Mesenchymal stem cell (in vitro differentiated cells and primary cell): ENCODE data around the gene LAIR2.

Experiments
- DNase-seq: peaks from one replicate; pipeline ENCODE4 v3.0.0-alpha.2; 2013
- H2AFZ ChIP-seq: one replicate; pipeline ENCODE4 v1.6.1; 2013; ENCODE audit warnings: low read depth, mild to moderate bottlenecking, control low read depth, inconsistent platforms, low read length, moderate library complexity
- H2AK5ac ChIP-seq: 2 replicates; pipeline ENCODE4 v1.6.1; 2013; ENCODE audit warnings: low read length, moderate library complexity, mild to moderate bottlenecking, inconsistent platforms; ENCODE audit not compliant: severe bottlenecking
- H2BK120ac ChIP-seq: one replicate; pipeline ENCODE4 v1.6.1; 2013; ENCODE audit warnings: low read depth, mild to moderate bottlenecking, inconsistent platforms, low read length, moderate library complexity
- H2BK12ac ChIP-seq, 2 experiments: one replicate each; pipeline ENCODE4 v1.6.1; 2013; ENCODE audit warnings: inconsistent platforms in 2 of 2, low read length in 2 of 2, mild to moderate bottlenecking in 2 of 2, moderate library complexity in 2 of 2, control low read depth in 1 of 2
- H2BK15ac ChIP-seq: one replicate; pipeline ENCODE4 v1.6.1; 2013; ENCODE audit warnings: mild to moderate bottlenecking, low read depth, inconsistent platforms; ENCODE audit not compliant: poor library complexity, severe bottlenecking
- H2BK5ac ChIP-seq: 2 replicates; pipeline ENCODE4 v1.6.1; 2013; ENCODE audit warnings: low read depth, mild to moderate bottlenecking, low read length, control low read depth, inconsistent platforms; ENCODE audit not compliant: poor library complexity, severe bottlenecking
- H3K14ac ChIP-seq, 2 experiments: one replicate each; pipeline ENCODE4 v1.6.1; 2013; ENCODE audit warnings: inconsistent platforms in 2 of 2, low read length in 2 of 2, control low read depth in 1 of 2, mild to moderate bottlenecking in 1 of 2, moderate library complexity in 1 of 2
- H3K18ac ChIP-seq, 2 experiments: one replicate each; pipeline ENCODE4 v1.6.1; 2013; ENCODE audit warnings: inconsistent platforms in 2 of 2, low read length in 2 of 2, control low read depth in 1 of 2, low read depth in 1 of 2, mild to moderate bottlenecking in 1 of 2
- H3K23ac ChIP-seq, 2 experiments: one replicate each; pipeline ENCODE4 v1.6.1; 2013; ENCODE audit warnings: inconsistent platforms in 2 of 2, low read length in 2 of 2, mild to moderate bottlenecking in 2 of 2, moderate library complexity in 2 of 2, control low read depth in 1 of 2
- H3K27ac ChIP-seq: 2 replicates; pipeline ENCODE4 v1.5.1; 2013; ENCODE audit warnings: mild to moderate bottlenecking, moderate library complexity, low read length, control low read depth, inconsistent platforms; ENCODE audit not compliant: poor library complexity, severe bottlenecking
- H3K27me3 ChIP-seq, 2 experiments: 2 replicates each; pipeline versions ENCODE4 v1.6.1 to v1.7.0; 2013; ENCODE audit warnings: low read length in 2 of 2, mild to moderate bottlenecking in 2 of 2, moderate library complexity in 2 of 2, control low read depth in 1 of 2, inconsistent platforms in 1 of 2; ENCODE audit not compliant: control insufficient read depth in 1 of 2, insufficient read depth in 1 of 2
- H3K36me3 ChIP-seq, 2 experiments: 2 replicates each; pipeline versions ENCODE4 v1.6.1 to v1.7.0; 2013; ENCODE audit warnings: low read length in 2 of 2, control low read depth in 1 of 2, inconsistent platforms in 1 of 2, low read depth in 1 of 2, mild to moderate bottlenecking in 1 of 2; ENCODE audit not compliant: insufficient read depth in 2 of 2, control insufficient read depth in 1 of 2
- H3K4ac ChIP-seq, 2 experiments: one replicate each; pipeline ENCODE4 v1.6.1; 2013; ENCODE audit warnings: inconsistent platforms in 2 of 2, low read length in 2 of 2, mild to moderate bottlenecking in 2 of 2, moderate library complexity in 2 of 2, control low read depth in 1 of 2, low read depth in 1 of 2
- H3K4me1 ChIP-seq: 2 replicates; pipeline ENCODE4 v1.6.1; 2013; ENCODE audit warnings: low read depth, low read length, control low read depth; ENCODE audit not compliant: control insufficient read depth, insufficient read depth
- H3K4me2 ChIP-seq: 2 replicates; pipeline ENCODE4 v1.6.1; 2013; ENCODE audit warnings: low read length, mild to moderate bottlenecking, inconsistent platforms; ENCODE audit not compliant: poor library complexity, severe bottlenecking
- H3K4me3 ChIP-seq, 2 experiments: 2 replicates each; pipeline versions ENCODE4 v1.5.1 to v1.7.0; 2013; ENCODE audit warnings: low read length in 2 of 2, mild to moderate bottlenecking in 2 of 2, control low read depth in 1 of 2, low read depth in 1 of 2; ENCODE audit not compliant: insufficient read depth in 1 of 2
- H3K79me1 ChIP-seq: replicated peaks from 2 replicates; pipeline ENCODE4 v1.6.1; 2013; ENCODE audit warnings: mild to moderate bottlenecking, control low read depth, low read length, inconsistent platforms; ENCODE audit not compliant: poor library complexity, severe bottlenecking
- H3K9ac ChIP-seq: 2 replicates; pipeline ENCODE4 v1.7.0; 2013; ENCODE audit warnings: mild to moderate bottlenecking, low read length, moderate library complexity
- H3K9me3 ChIP-seq: 2 replicates; pipeline ENCODE4 v1.7.0; 2013; ENCODE audit warnings: mild to moderate bottlenecking, low read length; ENCODE audit not compliant: control insufficient read depth
- H4K8ac ChIP-seq: one replicate; pipeline ENCODE4 v1.6.1; 2013; ENCODE audit warnings: inconsistent platforms, mild to moderate bottlenecking, low read length, moderate library complexity
- H4K91ac ChIP-seq: one replicate; pipeline ENCODE4 v1.6.1; 2013; ENCODE audit warnings: mild to moderate bottlenecking, low read length, inconsistent platforms
- WGBS: methylation state at CpG from one replicate; pipeline ENCODE4 v1.1.7; 2013; ENCODE audit warnings: mixed read lengths; 5-methylcytosine and 5-hydroxymethylcytosine counted together

Gene LAIR2

DNA sequence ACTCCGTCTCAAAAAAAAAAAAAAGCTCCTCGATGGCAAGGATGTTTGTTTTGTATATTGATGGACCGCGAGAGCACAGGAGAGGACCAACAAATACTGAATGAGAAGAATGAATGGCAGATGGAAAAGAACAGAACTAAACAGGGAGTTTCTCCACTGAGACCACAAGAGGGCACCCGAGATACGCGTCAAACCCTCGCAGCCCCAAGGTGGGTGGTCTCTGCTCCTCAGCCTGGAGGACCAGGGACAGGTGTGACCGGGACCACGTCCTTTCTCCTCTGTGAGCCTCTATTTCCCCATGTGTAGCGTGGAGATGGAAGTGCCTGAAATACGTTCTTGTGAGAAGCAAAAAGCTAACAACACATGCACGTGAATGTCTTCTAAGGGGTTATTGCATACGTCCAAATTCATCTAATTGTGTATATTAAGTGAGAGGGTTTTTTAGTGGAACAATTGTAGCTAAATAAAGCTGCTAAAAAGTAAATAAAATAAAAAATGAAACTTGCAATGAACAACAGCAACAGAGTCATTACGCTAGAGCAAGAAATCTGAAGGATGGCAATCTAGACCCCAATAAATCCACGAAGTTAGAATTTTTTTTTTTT is 21.2 kb upstream of the LAIR2 start:
- Histone ChIP-seq H2AK5ac (no peak overlapping the region), H3K79me1 (no peaks in the 10 kb centered on the region), H3K36me3 (no peaks in the 10 kb centered on the region), H3K18ac (no peak overlapping the region), H3K27me3 (peaks cover 0 to 19% of the 10 kb centered on the region in 2 experiments), H3K4me1 (no peaks in the 10 kb centered on the region), H2AFZ (no peak overlapping the region), H2BK120ac (no peak overlapping the region), H3K9me3 (no peaks in the 10 kb centered on the region), H3K14ac (no peak overlapping the region), H3K4ac (no peak overlapping the region), H2BK5ac (no peak overlapping the region), H3K4me2 (no peak overlapping the region), H2BK15ac (no peak overlapping the region), H3K23ac (no peak overlapping the region), H4K8ac (no peak overlapping the region), H3K27ac (no peak overlapping the region), H2BK12ac (no peak overlapping the region), H3K9ac (no peak overlapping the region), H3K4me3 (no peak overlapping the region), H4K91ac (no peak overlapping the region)
- WGBS: 24% methylated on average over 15 of the region's 16 CpGs
- DNase-seq: peak; percentile 61

DNA sequence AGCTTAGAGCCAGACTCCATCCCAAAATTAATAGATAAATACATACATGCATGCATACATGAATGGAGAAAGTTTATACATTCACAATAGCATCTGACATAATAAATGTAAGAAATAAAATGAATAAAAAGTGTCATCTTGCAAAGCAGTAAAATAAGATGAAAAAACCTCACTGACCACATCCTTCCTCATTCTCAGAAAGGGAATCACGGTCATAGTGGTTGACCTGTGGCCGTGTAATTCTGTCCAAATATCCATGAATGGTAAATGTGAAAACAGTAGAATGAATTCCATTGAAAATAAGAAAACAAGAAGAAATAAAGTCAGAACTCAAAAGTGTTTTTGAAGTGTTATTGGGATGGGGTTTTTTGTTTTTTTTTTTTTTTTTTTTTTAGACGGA is 19.7 kb upstream of the LAIR2 start:
- H3K4me3 ChIP-seq: no peak overlapping the region
- no peak overlapping the region for H3K27ac ChIP-seq
- no peak overlapping the region for H2BK15ac ChIP-seq

DNA sequence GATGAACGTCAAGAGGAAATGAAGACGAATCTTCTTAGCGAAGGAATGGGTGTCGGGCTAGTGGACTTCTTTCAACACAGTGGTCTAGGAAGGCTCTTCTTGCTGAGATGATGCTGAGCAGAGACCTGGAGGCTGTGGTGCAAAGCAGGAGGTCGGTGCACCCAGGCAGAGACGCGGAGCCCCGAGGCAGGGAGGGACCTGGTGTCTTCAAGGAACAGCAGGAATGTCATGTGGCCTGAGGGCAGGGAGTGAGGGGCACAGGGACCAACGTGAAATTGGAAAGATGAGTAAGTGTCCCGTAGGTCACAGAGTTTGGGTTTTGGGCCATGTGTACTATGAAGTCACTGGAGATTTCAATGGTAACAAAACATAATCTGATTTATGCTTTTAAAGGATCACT is 18.2 kb upstream of the LAIR2 start:
- 82% methylated on average over 10 of the region's 10 CpGs for WGBS
- H3K79me1 ChIP-seq: no peaks in the 10 kb centered on the region
- H2BK120ac ChIP-seq: no peak overlapping the region
- no peak overlapping the region for H3K4ac ChIP-seq
- H2AK5ac ChIP-seq: no peak overlapping the region
- H2AFZ ChIP-seq: no peak overlapping the region
- no peak overlapping the region for H2BK5ac ChIP-seq
- no peak for DNase-seq
- no peak overlapping the region for H2BK15ac ChIP-seq
- H4K91ac ChIP-seq: no peak overlapping the region
- no peak overlapping the region for H3K18ac ChIP-seq
- H2BK12ac ChIP-seq: no peak overlapping the region
- H3K4me2 ChIP-seq: no peak overlapping the region
- H3K27ac ChIP-seq: no peak overlapping the region
- no peak overlapping the region for H3K14ac ChIP-seq
- no peaks in the 10 kb centered on the region for H3K36me3 ChIP-seq
- no peak overlapping the region for H4K8ac ChIP-seq
- no peak overlapping the region for H3K23ac ChIP-seq
- no peak overlapping the region for H3K9ac ChIP-seq
- no peaks in the 10 kb centered on the region for H3K9me3 ChIP-seq
- H3K27me3 ChIP-seq: peaks cover 0 to 10% of the 10 kb centered on the region in 2 experiments
- no peaks in the 10 kb centered on the region for H3K4me1 ChIP-seq
- H3K4me3 ChIP-seq: no peak overlapping the region

More for the DNA sequence above, 19.7 kb upstream of the LAIR2 start:
- Histone ChIP-seq H2BK12ac (no peak overlapping the region), H4K91ac (no peak overlapping the region), H3K9ac (no peak overlapping the region), H3K4me1 (no peaks in the 10 kb centered on the region), H3K4me2 (no peak overlapping the region), H2AK5ac (no peak overlapping the region), H3K79me1 (no peaks in the 10 kb centered on the region), H3K36me3 (no peaks in the 10 kb centered on the region), H3K9me3 (no peaks in the 10 kb centered on the region), H3K14ac (no peak overlapping the region), H3K18ac (no peak overlapping the region), H4K8ac (no peak overlapping the region), H3K4ac (no peak overlapping the region), H2AFZ (no peak overlapping the region), H3K23ac (no peak overlapping the region), H3K27me3 (peaks cover 0 to 19% of the 10 kb centered on the region in 2 experiments), H2BK120ac (no peak overlapping the region), H2BK5ac (no peak overlapping the region)
- DNase-seq: no peak
- 100% methylated on average over 3 of the region's 3 CpGs for WGBS

DNA sequence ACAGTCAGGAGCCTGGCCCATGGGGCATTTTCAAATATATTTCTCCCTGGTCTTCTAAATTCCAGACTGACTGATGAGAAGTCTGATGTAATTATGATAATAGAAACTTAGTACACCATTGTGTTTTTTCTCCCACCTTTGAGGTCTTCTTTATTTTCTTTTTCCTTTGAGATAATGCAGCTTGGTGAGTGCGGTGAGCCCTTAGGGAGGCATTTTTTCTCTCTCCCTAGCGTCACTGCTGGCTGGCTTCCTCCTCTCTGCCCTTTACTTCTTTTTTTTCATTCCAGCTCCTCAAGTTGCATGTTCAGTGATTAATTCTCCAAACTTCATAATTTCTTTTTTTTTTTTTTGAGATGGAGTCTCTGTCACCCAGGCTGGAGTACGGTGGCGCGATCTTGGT is 16.8 kb upstream of the LAIR2 start:
- 94% methylated on average over 4 of the region's 5 CpGs for WGBS

More for the DNA sequence above, 16.8 kb upstream of the LAIR2 start:
- Histone ChIP-seq H4K91ac (no peak overlapping the region), H3K9me3 (no peaks in the 10 kb centered on the region), H2AFZ (no peak overlapping the region), H2BK5ac (no peak overlapping the region), H3K14ac (no peak overlapping the region), H3K4me2 (no peak overlapping the region), H3K36me3 (no peaks in the 10 kb centered on the region), H3K23ac (no peak overlapping the region), H3K27me3 (peaks cover 0 to 4% of the 10 kb centered on the region in 2 experiments), H3K18ac (no peak overlapping the region), H2AK5ac (no peak overlapping the region), H3K4ac (no peak overlapping the region), H3K4me1 (no peaks in the 10 kb centered on the region), H2BK15ac (no peak overlapping the region), H3K4me3 (no peak overlapping the region), H3K79me1 (no peaks in the 10 kb centered on the region), H2BK12ac (no peak overlapping the region), H3K9ac (no peak overlapping the region), H4K8ac (no peak overlapping the region), H3K27ac (no peak overlapping the region), H2BK120ac (no peak overlapping the region)
- DNase-seq: no peak
